NCI-H446 (cell line): Measurements from ENCODE around the gene ARF5.

Experiments
- DNase-seq, 2 experiments: peaks; one replicate each; lab custom pipeline; 2025; lab: John Stamatoyannopoulos, UW

The ARF5 gene

GRCh38 chr7:127588697-127589482 lies 679 bp downstream of the ARF5 start:
- peak in 1 of 2 experiments; percentile 27 for DNase-seq

- no peak for DNase-seq
These were observed 1.7 kb downstream of the ARF5 start for GRCh38 chr7:127589896-127590295.

GRCh38 chr7:127591189-127591588 lies 3.0 kb downstream of the ARF5 start:
- no peak for DNase-seq

- DNase-seq, result no peak
These were observed 3.4 kb downstream of the ARF5 start for GRCh38 chr7:127591591-127591990.

DNA sequence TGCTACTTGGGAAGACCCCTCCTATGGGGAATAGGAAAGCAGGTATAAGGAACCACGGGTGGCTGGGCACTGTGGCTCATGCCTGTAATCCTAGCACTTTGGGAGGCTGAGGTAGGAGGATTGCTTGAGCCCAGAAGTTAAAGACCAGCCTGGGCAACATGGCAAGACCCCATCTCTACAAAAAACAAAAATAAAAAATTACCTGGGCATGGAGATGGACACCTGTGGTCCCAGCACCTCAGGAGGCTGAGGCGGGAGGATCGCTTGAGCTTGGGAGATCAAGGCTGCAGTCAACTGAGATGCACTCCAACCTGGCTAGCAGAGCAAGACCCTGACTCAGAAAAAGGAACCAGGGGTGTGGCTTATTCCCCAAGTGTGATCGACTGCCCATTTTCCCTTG lies 4.3 kb downstream of the ARF5 start:
- DNase-seq, result no peak

- no peak for DNase-seq
These were observed 6.3 kb downstream of the ARF5 start for GRCh38 chr7:127594490-127594889.

DNA sequence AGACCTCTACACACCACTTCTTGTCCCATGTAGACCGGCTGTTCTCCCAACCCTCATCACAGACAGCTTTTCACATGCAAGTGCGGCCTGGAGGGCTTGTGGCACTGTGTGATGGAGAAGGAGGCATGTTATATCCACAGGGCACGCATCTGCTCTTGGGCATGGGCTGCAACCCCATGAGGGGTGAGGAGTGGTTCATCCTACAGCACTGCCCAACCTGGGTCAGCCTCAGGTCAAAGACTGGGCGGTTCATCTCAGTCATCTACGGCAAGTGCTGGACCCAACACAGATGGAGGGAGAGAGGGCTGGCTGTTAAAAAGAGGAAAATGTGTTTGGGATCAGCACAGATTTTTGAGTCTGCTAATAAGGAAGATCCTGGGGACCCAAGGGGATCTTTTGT lies 7.5 kb downstream of the ARF5 start:
- no peak for DNase-seq

- DNase-seq, result no peak
These were observed 10.1 kb downstream of the ARF5 start for GRCh38 chr7:127598318-127598717.

DNA sequence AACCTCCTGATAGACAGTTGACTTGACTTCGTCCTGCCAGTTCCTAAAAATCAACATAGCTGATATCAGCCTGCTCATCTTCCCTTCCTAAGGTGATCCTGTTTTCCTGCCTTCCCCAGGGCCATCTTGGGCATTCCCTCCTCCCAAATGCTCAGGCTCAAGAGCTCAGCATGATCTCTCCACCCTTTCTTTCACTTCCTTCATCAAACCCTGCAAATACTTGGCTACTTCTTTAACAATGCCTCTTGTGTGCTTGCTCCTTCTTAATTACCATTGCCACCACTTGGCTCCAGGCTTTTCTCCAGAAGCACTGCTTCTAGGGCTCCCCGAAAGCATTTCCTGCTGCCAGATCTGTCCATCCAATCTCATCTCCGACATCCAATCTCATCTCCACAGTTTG lies 12.7 kb downstream of the ARF5 start:
- DNase-seq, result no peak

- no peak for DNase-seq
These were observed 20.2 kb downstream of the ARF5 start for GRCh38 chr7:127608446-127608845.

GRCh38 chr7:127609297-127609696 lies 21.1 kb downstream of the ARF5 start:
- no peak for DNase-seq

DNA sequence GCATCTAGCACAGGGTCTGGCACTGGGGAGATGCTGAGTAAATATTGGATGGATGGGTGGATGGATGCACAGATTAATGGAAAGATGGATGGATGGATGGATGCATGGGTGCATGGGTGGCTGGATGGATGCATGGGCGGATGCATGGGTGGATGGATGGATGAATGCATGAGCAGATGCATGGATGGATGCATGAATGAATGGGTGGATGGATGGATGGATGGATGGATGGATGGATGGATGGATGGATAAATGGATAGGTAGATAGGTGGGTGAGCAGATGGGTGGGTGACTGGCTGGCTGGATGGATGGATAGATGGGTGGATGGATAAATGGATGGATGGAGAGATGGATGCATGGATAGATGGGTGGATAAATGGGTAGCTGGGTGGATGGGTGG lies 24.1 kb downstream of the ARF5 start:
- DNase-seq, result no peak

- no peak for DNase-seq
These were observed 28.5 kb downstream of the ARF5 start for GRCh38 chr7:127616724-127617123.

DNA sequence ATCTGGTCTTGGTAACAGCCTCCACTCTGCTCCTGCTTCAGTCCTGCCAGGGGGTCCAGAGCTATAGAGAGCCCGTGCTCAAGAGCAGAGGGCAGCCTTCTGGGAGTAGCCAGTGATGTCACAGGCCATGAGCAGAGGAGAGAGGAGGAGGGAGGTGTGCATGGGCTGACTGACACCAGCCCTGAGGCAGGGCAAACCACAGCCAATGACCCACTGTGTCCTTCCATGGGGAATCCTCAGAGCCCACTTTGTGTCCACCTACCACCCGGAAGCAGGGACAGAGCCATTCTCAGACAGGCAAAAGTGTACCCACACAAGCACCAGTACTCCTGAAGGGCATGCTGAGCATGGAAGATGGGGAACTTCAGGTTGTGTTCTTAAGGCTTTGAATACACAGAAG lies 29.8 kb downstream of the ARF5 start, which contains the start of gene PAX4:
Gene PAX4, minus strand, starts transcription at position 101 of the 400 bp plus-strand sequence. CDS start 2,214 bp downstream, outside the sequence.
- no peak for DNase-seq

GRCh38 chr7:127618775-127619174 lies 30.6 kb downstream of the ARF5 start:
- no peak for DNase-seq

GRCh38 chr7:127619681-127620405 lies 31.6 kb downstream of the ARF5 start:
- no peak for DNase-seq

GRCh38 chr7:127620406-127621233 lies 32.4 kb downstream of the ARF5 start:
- DNase-seq, result no peak

DNA sequence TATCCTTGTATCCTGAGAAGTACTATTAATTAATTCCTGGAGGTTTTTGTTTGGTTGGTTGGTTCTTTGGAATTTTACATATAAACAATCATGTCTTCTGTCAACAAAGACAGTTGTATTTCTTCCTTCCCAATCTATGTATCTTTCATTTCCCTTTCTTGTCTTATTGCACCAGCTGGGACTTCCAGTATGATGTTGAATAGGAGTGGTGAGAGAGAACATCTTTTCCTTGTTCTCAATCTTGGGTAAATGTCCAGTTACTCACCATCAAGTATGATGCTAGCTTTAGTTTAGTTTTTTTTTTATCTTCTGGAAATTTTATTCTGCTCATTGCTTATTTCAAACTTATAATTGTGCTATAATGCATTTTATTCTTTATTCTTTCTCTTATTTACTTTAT lies 37.1 kb downstream of the ARF5 start:
- DNase-seq, result no peak

- no peak for DNase-seq
These were observed 40.2 kb downstream of the ARF5 start for GRCh38 chr7:127628445-127628844.

DNA sequence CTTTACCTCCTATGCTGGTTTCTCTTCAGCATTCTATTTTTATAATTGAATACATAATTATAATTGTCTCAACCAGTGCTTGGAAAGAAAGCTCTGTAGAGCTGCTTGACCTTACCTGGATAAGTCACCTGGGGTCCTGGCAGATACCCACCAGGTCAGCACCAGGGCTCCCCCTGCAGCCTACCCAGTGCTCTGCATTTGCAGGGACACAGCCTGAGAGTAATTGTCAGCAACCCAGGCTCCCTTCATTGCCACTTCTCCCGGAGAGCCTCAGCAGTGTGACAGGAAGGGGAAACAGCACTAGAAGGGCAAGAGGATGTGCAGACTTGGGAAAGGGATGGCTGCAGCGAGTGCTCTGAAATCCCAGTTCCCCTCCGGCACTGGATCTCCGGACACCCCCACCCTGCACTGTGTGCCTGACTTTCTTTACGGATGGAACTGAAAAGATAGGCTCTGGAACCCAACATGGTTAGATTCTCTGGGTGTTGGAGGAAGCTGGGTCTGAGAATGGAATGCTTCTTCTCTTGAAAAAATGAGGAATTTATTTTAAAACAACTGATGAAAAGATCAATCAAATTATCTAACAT lies 41.1 kb downstream of the ARF5 start:
- no peak for DNase-seq

DNA sequence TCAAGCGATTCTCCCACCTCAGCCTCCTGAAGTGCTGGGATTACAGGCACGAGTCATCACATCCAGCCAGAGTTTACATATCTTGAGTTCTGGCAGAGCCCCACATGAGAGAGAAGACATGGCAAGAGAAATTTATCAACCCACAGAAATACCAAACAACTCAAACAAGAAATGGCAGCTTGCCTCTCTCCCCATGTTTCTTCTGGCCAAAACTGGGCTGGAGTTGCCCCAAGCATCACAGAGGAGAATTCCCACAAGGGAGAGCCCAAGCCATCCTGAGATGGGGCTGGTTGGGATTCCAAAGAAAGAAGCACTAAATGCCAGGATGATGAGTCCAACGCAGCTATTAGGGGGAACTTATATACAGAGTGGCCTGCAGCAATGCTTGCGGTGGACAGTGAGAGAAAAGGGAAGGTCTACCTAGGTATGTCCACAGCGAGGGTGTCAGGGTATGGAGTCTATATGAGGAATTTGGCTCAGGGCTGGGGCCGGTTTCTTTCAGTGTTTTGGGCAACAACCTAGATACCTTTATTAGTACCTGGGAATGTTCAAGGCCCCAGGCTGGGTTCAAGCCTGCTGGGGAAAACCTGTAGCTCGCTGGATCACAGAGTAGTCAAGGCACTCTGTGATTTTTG lies 44.2 kb downstream of the ARF5 start:
- no peak for DNase-seq
